Large intestine (tissue), 12 donors: ENCODE measurements around the gene GOLGA6C. TPM values are rescaled to one million over a fixed set of nuclear protein-coding genes. Genes with fewer than 3 reads are reported as not detected.
"Not testable (repeated sequence)": the region's sequence is repeated elsewhere in the genome, so short reads cannot be mapped to it uniquely, and the experiment has no call there.

Experiments
- DNase-seq, 2 donors: peaks; one replicate each; pipeline versions ENCODE4 v3.0.0 to v3.0.0-alpha.2; 2013
- H3K27ac ChIP-seq: one replicate; pipeline ENCODE4 v1.5.1; 2013; ENCODE audit warnings: low read length
- H3K27me3 ChIP-seq: 2 replicates; pipeline ENCODE4 v1.6.1; 2013; ENCODE audit warnings: low read length; ENCODE audit not compliant: control insufficient read depth, insufficient read depth
- H3K36me3 ChIP-seq: 2 replicates; pipeline ENCODE4 v1.6.1; 2013; ENCODE audit warnings: low read length; ENCODE audit not compliant: control insufficient read depth, insufficient read depth
- H3K4me1 ChIP-seq: one replicate; pipeline ENCODE4 v1.6.1; 2013; ENCODE audit warnings: low read length; ENCODE audit not compliant: control insufficient read depth, insufficient read depth
- H3K4me3 ChIP-seq: one replicate; pipeline ENCODE4 v1.5.1; 2013; ENCODE audit warnings: low read length
- H3K9me3 ChIP-seq: one replicate; pipeline ENCODE4 v1.6.1; 2013; ENCODE audit warnings: mild to moderate bottlenecking, low read depth, low read length, moderate library complexity; ENCODE audit not compliant: control insufficient read depth
- WGBS: methylation state at CpG from one replicate; pipeline ENCODE4 v1.1.5; 2013; ENCODE audit warnings: low lambda C conversion rate; ENCODE audit not compliant: insufficient coverage; 5-methylcytosine and 5-hydroxymethylcytosine counted together
- long read RNA-seq, 11 donors: transcript quantifications; one replicate each; lab custom pipeline, GENCODE V29; 2026
- polyA plus RNA-seq: library from polyadenylated mRNA; unstranded; fragments of 120-200 nt; gene quantifications from one replicate; pipeline ENCODE4 v1.2.1, GENCODE V29; 2013

The GOLGA6C gene
- not detected for polyA plus RNA-seq
- long read RNA-seq, donor 1 = 0 reads
- long read RNA-seq, donor 2 = 0 reads
- long read RNA-seq, donor 3 = 0 reads
- long read RNA-seq, donor 4 = 0 reads
- long read RNA-seq, donor 5 = 0 reads
- long read RNA-seq, donor 6 = 0 reads
- long read RNA-seq, donor 7 = 0 reads
- long read RNA-seq, donor 8 = 0 reads
- long read RNA-seq, donor 9 = 0 reads
- long read RNA-seq, donor 10 = 0 reads
- long read RNA-seq, donor 11 = 0 reads

DNA sequence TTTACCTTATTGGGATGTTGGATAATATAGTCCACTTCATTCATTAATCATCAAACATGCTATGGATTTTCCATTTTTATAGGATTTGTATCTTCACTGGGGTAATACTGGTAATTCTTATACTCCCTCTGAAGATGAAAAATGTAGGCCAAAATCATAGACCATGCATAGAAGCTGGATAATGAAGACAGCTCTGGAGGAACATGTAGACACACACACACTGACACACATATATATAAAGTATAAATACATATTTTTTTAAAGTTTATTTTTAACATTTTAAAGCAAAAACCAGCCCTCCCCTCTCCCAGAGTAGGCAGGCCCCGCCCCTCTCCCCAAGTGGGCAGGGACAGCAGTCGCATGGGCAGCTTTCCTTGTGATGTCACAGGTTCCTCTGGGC lies at the start of gene GOLGA6C:
GOLGA6C (plus strand) TSS at position 301 of the 400 bp plus-strand sequence. CDS start 265 bp downstream, outside the sequence.
- not testable (repeated sequence) for H3K27me3 ChIP-seq, H3K4me1 ChIP-seq, H3K27ac ChIP-seq, H3K4me3 ChIP-seq, H3K36me3 ChIP-seq, H3K9me3 ChIP-seq, DNase-seq
- WGBS = no CpG with 5 or more reads among the region's 2 CpGs

GRCh38 chr15:75208501-75209288 lies 49.4 kb upstream of the GOLGA6C start:
- H3K27me3 ChIP-seq = no peaks in the 10 kb centered on the region
- peaks cover 81% of the 10 kb centered on the region for H3K36me3 ChIP-seq
- H3K4me1 ChIP-seq = peaks cover 14% of the 10 kb centered on the region
- no peak for DNase-seq
- H3K9me3 ChIP-seq = peaks cover 2% of the 10 kb centered on the region
- H3K27ac ChIP-seq = no peak overlapping the region
- H3K4me3 ChIP-seq = no peak overlapping the region
- 75% methylated on average over 2 of the region's 32 CpGs for WGBS

DNA sequence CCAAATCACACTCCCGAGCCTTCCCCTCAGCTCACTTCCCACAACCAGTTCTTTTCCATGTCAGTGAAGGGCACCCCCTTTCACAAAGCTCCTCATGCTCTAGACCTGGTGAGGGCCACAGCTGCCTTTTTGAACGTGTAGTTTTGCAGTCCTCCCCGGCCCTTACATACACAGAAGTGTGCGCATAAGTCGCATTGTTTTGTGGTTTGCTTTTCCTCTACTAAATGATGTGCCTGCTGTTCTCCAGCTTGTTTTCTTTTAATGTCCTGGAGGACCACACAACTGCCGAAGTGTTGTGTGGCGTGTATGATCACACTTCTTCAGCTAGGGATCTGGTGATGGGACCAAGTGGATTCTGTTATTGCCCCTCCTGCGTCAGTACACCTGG lies 48.9 kb upstream of the GOLGA6C start:
- 40% methylated on average over 1 of the region's 8 CpGs for WGBS
- H3K36me3 ChIP-seq = peaks cover 81% of the 10 kb centered on the region
- H3K27me3 ChIP-seq = no peaks in the 10 kb centered on the region
- peaks cover 8% of the 10 kb centered on the region for H3K4me1 ChIP-seq
- no peak overlapping the region for H3K27ac ChIP-seq
- H3K9me3 ChIP-seq = peaks cover 2% of the 10 kb centered on the region
- H3K4me3 ChIP-seq = no peak overlapping the region
- DNase-seq = no peak

DNA sequence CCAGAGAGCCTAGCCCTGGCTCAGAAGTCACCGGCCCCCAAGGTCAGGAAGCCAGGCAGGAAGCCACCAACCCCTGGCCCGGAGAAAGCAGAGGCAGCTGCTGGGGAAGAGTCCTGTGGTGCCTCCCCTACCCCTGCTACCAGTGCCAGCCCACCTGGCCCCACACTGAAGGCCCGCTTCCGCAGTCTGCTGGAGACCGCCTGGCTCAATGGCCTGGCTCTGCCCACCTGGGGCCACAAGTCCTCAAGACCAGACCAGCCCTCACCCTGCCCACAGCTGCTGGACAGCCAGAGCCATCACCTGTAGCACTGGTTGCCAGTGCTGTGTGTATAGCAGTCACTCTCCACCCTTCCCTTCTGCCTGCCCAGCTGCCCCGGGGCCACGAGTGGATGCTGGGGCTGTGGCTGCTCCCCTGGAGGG lies 47.3 kb upstream of the GOLGA6C start:
- H3K27me3 ChIP-seq = no peaks in the 10 kb centered on the region
- WGBS = no CpG with 5 or more reads among the region's 7 CpGs
- H3K36me3 ChIP-seq = peaks cover 77% of the 10 kb centered on the region
- H3K4me1 ChIP-seq = no peaks in the 10 kb centered on the region
- peaks cover 2% of the 10 kb centered on the region for H3K9me3 ChIP-seq
- no peak overlapping the region for H3K4me3 ChIP-seq
- no peak overlapping the region for H3K27ac ChIP-seq
- DNase-seq = no peak

DNA sequence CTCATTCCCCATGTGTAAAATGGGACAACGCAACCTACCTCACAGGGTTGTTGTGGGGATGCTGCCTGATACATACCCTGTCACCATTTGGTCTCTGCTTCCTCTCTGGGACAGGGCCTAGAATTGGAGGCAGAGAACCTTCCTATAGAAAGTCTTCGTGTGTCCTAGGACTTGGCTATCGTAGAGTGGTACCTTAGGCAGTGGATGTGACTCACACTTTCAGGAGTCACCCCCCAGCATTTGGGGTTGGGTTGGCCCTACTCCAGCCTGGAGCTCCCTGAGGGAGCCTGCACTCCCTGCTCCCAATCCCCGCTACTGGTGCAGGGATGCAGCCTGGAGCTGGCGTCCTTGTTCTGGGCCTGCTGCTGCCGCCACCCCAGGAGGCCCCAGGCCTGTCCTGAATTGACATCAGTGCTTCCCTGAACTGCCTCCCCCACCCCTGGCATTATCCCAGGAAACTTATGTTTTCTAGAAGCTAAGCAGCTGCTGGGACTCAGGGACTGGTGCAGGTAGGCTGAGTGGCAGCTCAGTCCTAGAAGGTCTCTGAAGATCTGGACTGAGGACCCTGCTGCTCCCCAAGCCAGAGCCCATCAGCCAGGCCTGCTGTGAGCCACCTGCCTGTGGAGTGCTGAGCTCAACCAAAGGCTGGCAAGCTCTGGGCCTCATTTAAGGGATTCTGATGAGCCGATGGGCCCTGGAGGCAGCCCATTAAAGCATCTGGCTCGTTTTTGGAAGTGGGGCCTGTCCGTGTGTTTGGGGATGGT lies 46.5 kb upstream of the GOLGA6C start:
- peaks cover 2% of the 10 kb centered on the region for H3K9me3 ChIP-seq
- peaks cover 70% of the 10 kb centered on the region for H3K36me3 ChIP-seq
- DNase-seq = no peak
- no peaks in the 10 kb centered on the region for H3K4me1 ChIP-seq
- H3K4me3 ChIP-seq = no peak overlapping the region
- no peak overlapping the region for H3K27ac ChIP-seq
- H3K27me3 ChIP-seq = no peaks in the 10 kb centered on the region
- WGBS = no CpG with 5 or more reads among the region's 9 CpGs

DNA sequence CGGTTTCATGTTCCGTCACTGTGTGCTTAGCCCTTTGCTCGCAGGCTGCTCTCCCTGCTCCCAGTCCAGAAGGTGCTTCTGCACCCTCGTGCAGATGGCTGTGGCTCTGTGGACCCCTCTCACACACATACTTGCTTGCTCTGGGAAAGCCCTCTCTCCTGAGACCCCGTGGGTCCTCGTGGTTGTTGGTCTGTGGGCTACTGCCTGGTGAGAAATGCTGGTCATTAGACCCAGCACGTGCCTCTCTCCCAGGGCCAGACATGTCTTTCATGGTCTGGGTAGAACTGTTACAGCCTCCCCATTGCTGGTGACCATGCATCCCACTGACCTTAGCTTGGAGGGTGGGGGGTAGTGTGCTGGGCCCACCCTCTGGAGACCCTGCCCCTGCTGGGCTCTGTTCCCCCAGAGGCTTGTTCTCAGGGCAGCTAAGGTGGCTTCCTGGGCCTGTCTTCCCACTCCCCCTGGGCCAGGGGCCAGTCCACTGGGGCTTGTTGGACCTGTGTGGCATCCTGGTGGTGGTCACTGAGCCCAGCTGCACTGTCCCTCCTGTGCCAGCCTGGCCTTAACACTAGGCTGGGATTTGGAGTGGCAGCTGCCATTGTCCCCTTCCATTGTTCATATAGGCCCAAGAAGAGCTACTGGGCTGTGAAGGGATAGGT lies 45.8 kb upstream of the GOLGA6C start:
- H3K4me3 ChIP-seq = no peak overlapping the region
- H3K36me3 ChIP-seq = peaks cover 64% of the 10 kb centered on the region
- H3K27me3 ChIP-seq = no peaks in the 10 kb centered on the region
- H3K9me3 ChIP-seq = peaks cover 2% of the 10 kb centered on the region
- WGBS = no CpG with 5 or more reads among the region's 7 CpGs
- no peak for DNase-seq
- H3K27ac ChIP-seq = no peak overlapping the region
- no peaks in the 10 kb centered on the region for H3K4me1 ChIP-seq

DNA sequence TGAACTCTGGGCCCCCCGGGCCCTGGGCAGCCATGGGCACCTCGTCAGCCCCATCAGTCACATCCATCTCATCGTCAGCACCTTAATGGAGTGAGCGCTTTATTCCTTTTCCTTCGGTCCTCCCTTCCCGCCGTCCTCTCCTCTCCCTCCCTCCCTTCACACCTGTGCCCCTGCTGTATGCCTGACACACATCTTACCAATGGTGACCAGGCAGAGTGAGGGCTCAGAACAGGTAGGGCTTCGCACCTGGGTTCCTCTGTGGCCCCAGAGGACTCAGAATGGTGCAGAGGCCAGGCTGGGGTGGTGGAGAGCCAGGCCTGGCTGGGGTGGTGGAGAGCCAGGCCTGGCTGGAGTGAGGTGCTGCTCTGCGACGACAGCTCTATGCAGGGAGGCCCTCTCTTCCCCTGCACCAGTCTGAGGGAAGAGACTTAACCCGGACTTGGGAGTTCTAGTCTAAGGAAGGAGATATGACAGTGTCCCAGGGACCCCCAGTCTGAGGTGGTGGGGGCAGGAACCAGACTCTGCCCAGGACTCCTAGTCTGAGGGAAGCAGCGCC lies 44.8 kb upstream of the GOLGA6C start:
- no peak for DNase-seq
- H3K4me1 ChIP-seq = no peaks in the 10 kb centered on the region
- H3K27ac ChIP-seq = no peak overlapping the region
- WGBS = no CpG with 5 or more reads among the region's 12 CpGs
- H3K27me3 ChIP-seq = no peaks in the 10 kb centered on the region
- peaks cover 54% of the 10 kb centered on the region for H3K36me3 ChIP-seq
- no peak overlapping the region for H3K4me3 ChIP-seq
- H3K9me3 ChIP-seq = peaks cover 2% of the 10 kb centered on the region

DNA sequence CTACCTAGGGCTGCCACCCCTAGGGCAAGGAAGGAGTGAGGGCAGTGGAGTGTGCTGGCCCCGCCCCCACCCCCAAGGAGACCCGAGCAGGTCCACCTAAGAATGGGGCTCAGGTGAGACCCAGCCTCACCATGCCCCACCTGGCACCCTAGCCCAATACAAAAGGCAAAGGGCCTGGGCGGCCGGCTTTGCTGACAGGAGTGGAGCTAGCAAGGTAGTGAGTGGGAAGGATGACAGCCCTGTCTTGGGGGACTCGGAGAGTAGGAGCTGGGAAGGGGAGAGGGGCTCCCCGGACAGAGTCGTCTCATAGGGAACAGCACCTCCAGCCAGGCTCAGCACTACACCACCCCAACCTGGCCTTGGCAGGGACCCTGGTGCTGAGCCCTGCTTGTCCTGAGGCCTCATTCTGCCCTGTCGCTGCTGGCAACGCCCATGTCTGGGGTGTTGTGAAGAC lies 44.3 kb upstream of the GOLGA6C start:
- Histone ChIP-seq H3K4me3 (no peak overlapping the region), H3K9me3 (no peaks in the 10 kb centered on the region), H3K27ac (no peak overlapping the region), H3K4me1 (no peaks in the 10 kb centered on the region), H3K36me3 (peaks cover 49% of the 10 kb centered on the region), H3K27me3 (no peaks in the 10 kb centered on the region)
- DNase-seq = no peak
- no CpG with 5 or more reads among the region's 9 CpGs for WGBS

- H3K27ac ChIP-seq = no peak overlapping the region
- no peaks in the 10 kb centered on the region for H3K27me3 ChIP-seq
- no peak for DNase-seq
- no CpG with 5 or more reads among the region's 13 CpGs for WGBS
- H3K4me3 ChIP-seq = no peak overlapping the region
- H3K36me3 ChIP-seq = peaks cover 42% of the 10 kb centered on the region
- no peaks in the 10 kb centered on the region for H3K9me3 ChIP-seq
- H3K4me1 ChIP-seq = no peaks in the 10 kb centered on the region
These were observed 43.6 kb upstream of the GOLGA6C start for GRCh38 chr15:75214293-75215096.
